Activated effector memory CD4-positive, alpha-beta T cell treated with anti-CD3 and anti-CD28 coated beads, Interleukin-2, amount 50 U/mL, for 16 hours (primary cell): ENCODE measurements around the gene ZNF573.

ENCODE experiments used
- DNase-seq: peaks from one replicate; pipeline ENCODE4 v3.0.0-alpha.2; 2020

Gene ZNF573

GRCh38 chr19:37695144-37695899 lies 84.1 kb downstream of the ZNF573 start:
- no peak for DNase-seq

- no peak for DNase-seq
Observed at GRCh38 chr19:37692956-37693620, 86.3 kb downstream of the ZNF573 start.

- DNase-seq: peak; percentile 92
Observed at GRCh38 chr19:37691881-37692504, 87.4 kb downstream of the ZNF573 start.
